Peyer's patch (tissue), 4 donors: ENCODE data around the gene EMC8. TPM values are rescaled to one million over a fixed set of nuclear protein-coding genes. Genes with fewer than 3 reads are reported as not detected.

Source experiments
- DNase-seq, 3 donors: peaks; one replicate each; pipeline ENCODE4 v3.0.0-alpha.2; 2017 to 2019
- H3K27ac ChIP-seq, 4 donors: fragments of 200-600 bp; sonication (generic); one replicate each; pipeline ENCODE4 v1.5.1; 2016 to 2019
- H3K27me3 ChIP-seq, 2 donors: fragments of 200-600 bp; sonication (generic); one replicate each; pipeline ENCODE4 v1.5.1; 2019
- H3K36me3 ChIP-seq, 3 donors: fragments of 200-600 bp; sonication (generic); one replicate each; pipeline ENCODE4 v1.5.1; 2016 to 2019
- H3K4me1 ChIP-seq, 4 donors: fragments of 200-600 bp; sonication (generic); one replicate each; pipeline ENCODE4 v1.5.1; 2016 to 2019
- H3K4me3 ChIP-seq, 4 donors: fragments of 200-600 bp; sonication (generic); 1 replicate in 3 of 4; 2 replicates in 1 of 4; pipeline ENCODE4 v1.5.1; 2016 to 2019; ENCODE audit warnings: mild to moderate bottlenecking in 1 of 4
- H3K9me3 ChIP-seq, 4 donors: fragments of 200-600 bp; sonication (generic); one replicate each; pipeline ENCODE4 v1.5.1; 2016 to 2019; ENCODE audit warnings: mild to moderate bottlenecking in 1 of 4
- CTCF ChIP-seq, 6 experiments: fragments of 450-650 bp in 4 of 6; fragments of 200-600 bp in 2 of 6; sonication (generic) in 1 of 6; IDR thresholded peaks; one replicate each; pipeline ENCODE4 v1.5.1; 2017 to 2019; ENCODE audit warnings: antibody characterized with exemption in 6 of 6, mild to moderate bottlenecking in 3 of 6, moderate library complexity in 1 of 6
- POLR2A ChIP-seq, 2 donors: fragments of 450-650 bp; IDR thresholded peaks; one replicate each; pipeline ENCODE4 v1.5.1; 2017; ENCODE audit warnings: antibody characterized with exemption in 2 of 2, mild to moderate bottlenecking in 2 of 2, moderate library complexity in 2 of 2
- total RNA-seq, 4 donors: library from RNA; depleted of rRNA; stranded (reverse); fragments of >200 nt; gene quantifications; one replicate each; pipeline ENCODE4 v1.1.0, GENCODE V29; 2016

Gene EMC8
- total RNA-seq, 4 donors from 2014 or later, result 37.2 to 38.9 (median 38.5) TPM

DNA sequence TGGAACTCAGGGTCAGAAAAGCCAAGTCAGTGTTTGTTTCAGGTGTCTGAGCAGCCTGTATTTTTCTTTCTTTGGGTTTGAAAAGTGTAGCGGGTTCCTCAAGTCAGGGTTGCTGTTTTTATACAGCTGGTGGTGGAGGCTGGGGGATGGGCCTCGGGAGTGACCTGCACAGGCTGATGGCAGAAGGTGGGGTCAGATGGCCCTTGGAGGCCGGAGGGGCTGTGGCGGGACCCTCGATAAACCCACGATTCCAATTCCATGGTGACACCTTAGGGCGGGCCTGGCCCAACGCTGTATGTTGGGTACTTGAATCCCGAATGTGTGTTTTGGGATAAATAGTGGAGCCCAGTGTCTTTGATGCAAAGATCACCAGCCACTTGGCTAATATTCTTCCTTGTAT lies 28.8 kb upstream of the EMC8 start:
- H3K27ac ChIP-seq, result no peak overlapping the region
- H3K4me1 ChIP-seq, result peaks cover 0 to 8% (median 2%) of the 10 kb centered on the region in 4 donors
- TF ChIP-seq POLR2A (IDR thresholded peaks at IDR 0.05) (no peak), CTCF (IDR thresholded peaks at IDR 0.05) (no peak)

DNA sequence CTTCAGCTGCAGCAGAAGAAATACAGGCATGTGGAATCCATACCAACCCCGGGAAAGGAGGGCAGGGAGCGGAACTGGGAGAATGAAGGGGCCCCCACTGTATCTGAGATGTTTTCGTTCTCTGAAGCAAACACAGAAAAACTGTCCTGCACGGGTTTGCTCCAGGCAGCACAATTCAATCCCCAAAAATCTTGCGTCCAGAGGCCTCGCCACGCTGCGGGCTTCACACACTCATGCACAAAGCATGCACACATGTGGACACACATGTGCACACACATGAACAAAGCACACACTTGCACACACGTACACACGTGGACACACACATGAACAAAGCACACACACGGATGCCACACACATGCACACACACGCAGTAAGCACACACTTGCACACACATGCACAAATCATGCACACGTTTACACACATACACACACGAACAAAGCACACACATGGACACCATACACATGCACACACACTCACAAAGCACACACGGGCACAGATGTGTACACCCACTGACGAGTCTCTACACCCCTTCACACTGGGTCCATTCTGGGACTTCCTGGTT lies 27.4 kb upstream of the EMC8 start:
- Histone ChIP-seq H3K4me3 (no peak overlapping the region), H3K27ac (no peak overlapping the region), H3K27me3 (no peaks in the 10 kb centered on the region), H3K36me3 (no peaks in the 10 kb centered on the region), H3K4me1 (peaks cover 0 to 8% (median 3%) of the 10 kb centered on the region in 4 donors), H3K9me3 (no peaks in the 10 kb centered on the region)
- TF ChIP-seq CTCF (IDR thresholded peaks at IDR 0.05) (no peak), POLR2A (IDR thresholded peaks at IDR 0.05) (no peak)
- DNase-seq, result peak in 1 of 3 donors; percentile 5

More for the DNA sequence above, 28.8 kb upstream of the EMC8 start:
- peak in 1 of 3 donors; percentile 39 for DNase-seq
- no peaks in the 10 kb centered on the region for H3K36me3 ChIP-seq
- H3K27me3 ChIP-seq, result no peaks in the 10 kb centered on the region
- H3K4me3 ChIP-seq, result no peak overlapping the region
- H3K9me3 ChIP-seq, result no peaks in the 10 kb centered on the region

DNA sequence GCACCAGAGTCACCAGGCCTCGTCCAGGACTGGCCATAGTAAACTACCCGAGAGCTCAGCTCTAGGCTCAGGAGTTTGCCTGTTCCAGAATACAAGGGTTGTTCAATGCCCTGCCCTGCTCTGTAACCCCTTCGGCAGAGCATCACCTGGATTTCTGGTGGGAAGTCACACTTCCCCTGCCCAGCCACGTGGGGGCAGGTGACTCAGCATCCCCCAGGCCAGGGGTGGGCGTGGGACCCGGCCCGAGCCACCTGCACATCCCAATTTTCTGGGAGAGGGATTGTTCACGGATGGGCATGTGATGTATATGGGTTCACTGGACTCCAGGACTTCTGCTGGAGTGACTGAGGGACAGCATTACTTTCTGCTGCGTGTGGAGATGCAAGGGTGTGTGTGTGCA lies 26.0 kb upstream of the EMC8 start:
- Histone ChIP-seq H3K4me3 (no peak overlapping the region), H3K27me3 (no peaks in the 10 kb centered on the region), H3K27ac (no peak overlapping the region), H3K36me3 (no peaks in the 10 kb centered on the region), H3K4me1 (peaks cover 0 to 12% (median 4%) of the 10 kb centered on the region in 4 donors), H3K9me3 (no peaks in the 10 kb centered on the region)
- TF ChIP-seq POLR2A (IDR thresholded peaks at IDR 0.05) (no peak), CTCF (IDR thresholded peaks at IDR 0.05) (no peak)
- DNase-seq, result peak in 1 of 3 donors; percentile 22

- peaks cover 0 to 12% (median under 1%) of the 10 kb centered on the region in 4 donors for H3K4me1 ChIP-seq
- H3K36me3 ChIP-seq, result no peaks in the 10 kb centered on the region
- no peak overlapping the region for H3K27ac ChIP-seq
- H3K4me3 ChIP-seq, result no peak overlapping the region
- H3K27me3 ChIP-seq, result no peaks in the 10 kb centered on the region
- DNase-seq, result peak in 1 of 3 donors; percentile 31
- H3K9me3 ChIP-seq, result no peaks in the 10 kb centered on the region
- no peak for TF ChIP-seq POLR2A (IDR thresholded peaks at IDR 0.05)
- TF ChIP-seq CTCF (IDR thresholded peaks at IDR 0.05), result no peak
Observed at GRCh38 chr16:85824161-85825135, 25.1 kb upstream of the EMC8 start.

DNA sequence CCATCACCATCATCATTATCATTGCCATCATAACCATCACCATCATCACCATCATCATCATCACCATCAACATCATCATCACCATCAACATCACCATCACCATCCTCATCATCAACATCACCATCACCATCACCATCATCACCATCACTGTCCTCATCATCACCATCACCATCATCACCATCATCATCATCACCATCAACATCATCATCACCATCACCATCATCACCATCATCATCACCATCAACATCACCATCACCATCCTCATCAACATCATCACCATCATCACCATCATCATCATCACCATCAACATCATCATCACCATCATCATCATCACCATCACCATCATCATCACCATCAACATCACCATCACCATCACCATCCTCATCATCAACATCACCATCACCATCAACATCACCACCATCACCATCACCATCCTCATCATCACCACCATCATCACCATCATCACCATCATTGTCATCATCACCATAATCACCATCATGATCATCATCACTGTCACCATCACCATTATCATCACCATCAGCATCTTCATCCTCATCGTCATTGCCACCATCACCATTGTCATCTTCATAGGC lies 24.1 kb upstream of the EMC8 start:
- Histone ChIP-seq H3K4me3 (no peak overlapping the region), H3K9me3 (no peaks in the 10 kb centered on the region), H3K4me1 (peaks cover 0 to 12% (median 0%) of the 10 kb centered on the region in 4 donors), H3K27ac (no peak overlapping the region), H3K36me3 (no peaks in the 10 kb centered on the region), H3K27me3 (no peaks in the 10 kb centered on the region)
- DNase-seq, result no peak
- no peak for TF ChIP-seq CTCF (IDR thresholded peaks at IDR 0.05)
- TF ChIP-seq POLR2A (IDR thresholded peaks at IDR 0.05), result no peak
